Liver (tissue), 9 donors: Measurements from ENCODE around the gene TMEM38B. TPM values are rescaled to one million over a fixed set of nuclear protein-coding genes. Genes with fewer than 3 reads are reported as not detected.
"Not testable (repeated sequence)": the region's sequence is repeated elsewhere in the genome, so short reads cannot be mapped to it uniquely, and the experiment has no call there.

Experiments
- DNase-seq: peaks from one replicate; pipeline ENCODE4 v3.0.0-alpha.2; 2017; ENCODE audit warnings: low spot score
- H3K27ac ChIP-seq, 2 donors: one replicate each; pipeline ENCODE4 v1.7.0; 2013; ENCODE audit warnings: inconsistent platforms in 2 of 2, low read length in 2 of 2, control low read depth in 1 of 2, low read depth in 1 of 2, mild to moderate bottlenecking in 1 of 2
- H3K27me3 ChIP-seq, 4 donors: one replicate each; pipeline versions ENCODE4 v1.6.1 to v1.7.0; 2013; ENCODE audit warnings: low read length in 3 of 4, inconsistent platforms in 1 of 4, mild to moderate bottlenecking in 1 of 4, moderate library complexity in 1 of 4; ENCODE audit not compliant: control insufficient read depth in 4 of 4, insufficient read depth in 4 of 4
- H3K36me3 ChIP-seq, 4 donors: one replicate each; pipeline versions ENCODE4 v1.6.1 to v1.7.0; 2013; ENCODE audit warnings: low read length in 3 of 4, mild to moderate bottlenecking in 3 of 4, low read depth in 1 of 4, moderate library complexity in 1 of 4; ENCODE audit not compliant: control insufficient read depth in 4 of 4, insufficient read depth in 3 of 4
- H3K4me1 ChIP-seq, 4 donors: one replicate each; pipeline versions ENCODE4 v1.6.1 to v1.7.0; 2013; ENCODE audit warnings: low read length in 3 of 4, mild to moderate bottlenecking in 3 of 4, moderate library complexity in 1 of 4; ENCODE audit not compliant: control insufficient read depth in 4 of 4, insufficient read depth in 4 of 4
- H3K4me3 ChIP-seq, 3 donors: one replicate each; pipeline versions ENCODE4 v1.6.1 to v1.7.0; 2013; ENCODE audit warnings: low read length in 3 of 3, control low read depth in 1 of 3, low read depth in 1 of 3, mild to moderate bottlenecking in 1 of 3
- H3K9ac ChIP-seq, 2 donors: one replicate each; pipeline ENCODE4 v1.7.0; 2013; ENCODE audit warnings: low read length in 2 of 2, mild to moderate bottlenecking in 2 of 2, moderate library complexity in 2 of 2, control low read depth in 1 of 2, low read depth in 1 of 2
- H3K9me3 ChIP-seq, 4 donors: one replicate each; pipeline versions ENCODE4 v1.6.1 to v1.7.0; 2013; ENCODE audit warnings: low read length in 3 of 4; ENCODE audit not compliant: control insufficient read depth in 4 of 4
- FOXA2 ChIP-seq: IDR thresholded peaks from 2 replicates; pipeline ENCODE4 v1.6.1; 2016; ENCODE audit warnings: antibody characterized with exemption
- NR2F2 ChIP-seq: IDR thresholded peaks from 2 replicates; pipeline ENCODE4 v1.6.1; 2016; ENCODE audit warnings: antibody characterized with exemption
- RAD21 ChIP-seq, 2 donors: IDR thresholded peaks; 2 replicates each; pipeline ENCODE4 v1.6.1; 2016; ENCODE audit warnings: antibody characterized with exemption in 2 of 2, mild to moderate bottlenecking in 2 of 2
- RXRA ChIP-seq, 2 donors: IDR thresholded peaks; 2 replicates each; pipeline ENCODE4 v1.6.1; 2017 to 2018; ENCODE audit warnings: antibody characterized with exemption in 2 of 2, mild to moderate bottlenecking in 1 of 2
- WGBS: extraction: QIAGEN DNeasy Blood & Tissue Kit; methylation state at CpG from one replicate; pipeline ENCODE4 v1.1.7; 2013; 5-methylcytosine and 5-hydroxymethylcytosine counted together
- polyA plus RNA-seq, 2 donors: library from polyadenylated mRNA; stranded (reverse) in 1 of 2; unstranded in 1 of 2; fragments of 200-250 nt in 1 of 2; fragments of >200 nt in 1 of 2; fragmentation: Nextera tagmentation in 1 of 2; extraction: Ambion mirVana in 1 of 2; gene quantifications; one replicate each; pipeline versions ENCODE4 v1.2.1 to v1.2.3, GENCODE V29; 2013 to 2015
- total RNA-seq, 2 donors: library from RNA; depleted of rRNA; stranded (reverse); fragments of >200 nt; gene quantifications; one replicate each; pipeline ENCODE4 v1.2.3, GENCODE V29; 2014
- TF ChIP-seq, protein P1 (sequence below): IDR thresholded peaks from 2 replicates; pipeline ENCODE4 v1.6.1; 2016; ENCODE audit warnings: antibody characterized with exemption, mild to moderate bottlenecking
- TF ChIP-seq, protein P2 (sequence below): IDR thresholded peaks from 2 replicates; pipeline ENCODE4 v1.6.1; 2016; ENCODE audit warnings: antibody characterized with exemption
- TF ChIP-seq, protein P3 (sequence below): IDR thresholded peaks from 2 replicates; pipeline ENCODE4 v1.6.1; 2016; ENCODE audit warnings: antibody characterized with exemption
- donor health status: healthy.
- donor health status: healthy.
- donor health status: healthy.
- donor health status: healthy.
- donor health status: healthy.

The TMEM38B gene
- total and polyA plus RNA-seq, 4 donors = 7.4 to 21.6 (median 9.2) TPM

DNA sequence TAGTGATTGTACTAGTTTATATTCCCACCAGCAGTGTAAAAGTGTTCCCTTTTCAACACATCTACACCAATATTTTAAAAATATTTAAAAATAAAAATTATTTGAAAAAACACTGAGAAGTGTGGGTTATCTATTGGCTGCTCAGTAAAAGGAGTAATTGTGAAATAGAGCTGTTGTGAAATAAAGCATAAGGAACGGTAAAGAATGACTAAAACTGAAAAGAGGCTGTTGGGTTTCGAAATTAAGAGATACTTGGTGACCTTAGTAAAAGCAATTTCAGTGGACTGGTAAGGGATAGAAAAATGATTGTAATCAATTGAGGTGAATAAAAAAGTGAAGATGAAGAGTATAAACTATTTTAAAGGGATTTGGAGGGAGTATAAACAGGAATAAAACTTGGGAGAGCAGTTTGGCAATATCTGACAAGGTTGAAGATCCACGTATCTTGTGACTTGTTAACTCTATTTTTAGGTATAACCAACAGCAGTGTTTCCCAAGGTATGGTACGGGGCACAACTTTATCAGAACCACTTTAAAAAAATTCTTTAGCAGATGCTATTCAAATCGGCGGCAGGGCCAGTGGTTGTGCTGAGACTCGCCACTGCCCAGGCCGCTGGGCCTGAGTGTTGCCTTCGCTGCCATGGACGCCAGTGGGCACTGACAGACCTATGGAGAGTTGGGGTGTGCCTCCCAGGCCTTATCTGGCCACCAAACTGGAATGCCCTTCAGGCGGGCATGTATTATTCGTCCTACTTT lies 63.3 kb downstream of the TMEM38B start (continued):
- TF ChIP-seq, protein P1, sequence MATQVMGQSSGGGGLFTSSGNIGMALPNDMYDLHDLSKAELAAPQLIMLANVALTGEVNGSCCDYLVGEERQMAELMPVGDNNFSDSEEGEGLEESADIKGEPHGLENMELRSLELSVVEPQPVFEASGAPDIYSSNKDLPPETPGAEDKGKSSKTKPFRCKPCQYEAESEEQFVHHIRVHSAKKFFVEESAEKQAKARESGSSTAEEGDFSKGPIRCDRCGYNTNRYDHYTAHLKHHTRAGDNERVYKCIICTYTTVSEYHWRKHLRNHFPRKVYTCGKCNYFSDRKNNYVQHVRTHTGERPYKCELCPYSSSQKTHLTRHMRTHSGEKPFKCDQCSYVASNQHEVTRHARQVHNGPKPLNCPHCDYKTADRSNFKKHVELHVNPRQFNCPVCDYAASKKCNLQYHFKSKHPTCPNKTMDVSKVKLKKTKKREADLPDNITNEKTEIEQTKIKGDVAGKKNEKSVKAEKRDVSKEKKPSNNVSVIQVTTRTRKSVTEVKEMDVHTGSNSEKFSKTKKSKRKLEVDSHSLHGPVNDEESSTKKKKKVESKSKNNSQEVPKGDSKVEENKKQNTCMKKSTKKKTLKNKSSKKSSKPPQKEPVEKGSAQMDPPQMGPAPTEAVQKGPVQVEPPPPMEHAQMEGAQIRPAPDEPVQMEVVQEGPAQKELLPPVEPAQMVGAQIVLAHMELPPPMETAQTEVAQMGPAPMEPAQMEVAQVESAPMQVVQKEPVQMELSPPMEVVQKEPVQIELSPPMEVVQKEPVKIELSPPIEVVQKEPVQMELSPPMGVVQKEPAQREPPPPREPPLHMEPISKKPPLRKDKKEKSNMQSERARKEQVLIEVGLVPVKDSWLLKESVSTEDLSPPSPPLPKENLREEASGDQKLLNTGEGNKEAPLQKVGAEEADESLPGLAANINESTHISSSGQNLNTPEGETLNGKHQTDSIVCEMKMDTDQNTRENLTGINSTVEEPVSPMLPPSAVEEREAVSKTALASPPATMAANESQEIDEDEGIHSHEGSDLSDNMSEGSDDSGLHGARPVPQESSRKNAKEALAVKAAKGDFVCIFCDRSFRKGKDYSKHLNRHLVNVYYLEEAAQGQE = no peak
- TF ChIP-seq RXRA (IDR thresholded peaks at IDR 0.05) (no peak), NR2F2 (no peak)

DNA sequence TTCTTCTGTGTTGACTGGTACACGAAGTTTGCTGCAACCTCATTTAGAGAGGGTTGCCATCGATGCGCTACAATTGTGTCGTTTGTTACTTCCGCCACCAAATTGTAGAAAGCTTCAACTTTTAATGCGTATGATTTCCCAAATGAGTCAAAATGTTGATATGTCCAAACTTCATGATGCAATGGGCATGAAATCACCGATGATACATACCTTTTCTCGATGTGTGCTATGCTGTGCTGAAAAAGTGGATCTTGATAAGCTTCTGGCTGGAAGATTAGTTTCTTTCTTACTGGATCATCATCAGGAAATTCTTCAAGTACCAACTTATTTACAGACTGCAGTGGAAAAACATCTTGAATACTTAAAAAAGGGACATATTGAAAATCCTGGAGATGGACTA lies 65.7 kb downstream of the TMEM38B start:
- Histone ChIP-seq H3K27me3 (no peaks in the 10 kb centered on the region), H3K9ac (no peak overlapping the region), H3K9me3 (no peaks in the 10 kb centered on the region), H3K27ac (no peak overlapping the region), H3K36me3 (no peaks in the 10 kb centered on the region), H3K4me1 (no peaks in the 10 kb centered on the region), H3K4me3 (no peak overlapping the region)
- 94% methylated on average over 8 of the region's 8 CpGs for WGBS
- TF ChIP-seq, protein P2, sequence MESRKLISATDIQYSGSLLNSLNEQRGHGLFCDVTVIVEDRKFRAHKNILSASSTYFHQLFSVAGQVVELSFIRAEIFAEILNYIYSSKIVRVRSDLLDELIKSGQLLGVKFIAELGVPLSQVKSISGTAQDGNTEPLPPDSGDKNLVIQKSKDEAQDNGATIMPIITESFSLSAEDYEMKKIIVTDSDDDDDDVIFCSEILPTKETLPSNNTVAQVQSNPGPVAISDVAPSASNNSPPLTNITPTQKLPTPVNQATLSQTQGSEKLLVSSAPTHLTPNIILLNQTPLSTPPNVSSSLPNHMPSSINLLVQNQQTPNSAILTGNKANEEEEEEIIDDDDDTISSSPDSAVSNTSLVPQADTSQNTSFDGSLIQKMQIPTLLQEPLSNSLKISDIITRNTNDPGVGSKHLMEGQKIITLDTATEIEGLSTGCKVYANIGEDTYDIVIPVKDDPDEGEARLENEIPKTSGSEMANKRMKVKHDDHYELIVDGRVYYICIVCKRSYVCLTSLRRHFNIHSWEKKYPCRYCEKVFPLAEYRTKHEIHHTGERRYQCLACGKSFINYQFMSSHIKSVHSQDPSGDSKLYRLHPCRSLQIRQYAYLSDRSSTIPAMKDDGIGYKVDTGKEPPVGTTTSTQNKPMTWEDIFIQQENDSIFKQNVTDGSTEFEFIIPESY = no peak
- TF ChIP-seq RAD21 (IDR thresholded peaks at IDR 0.05) (no peak), FOXA2 (no peak)
- TF ChIP-seq, protein P1 = no peak
- TF ChIP-seq, protein P3, sequence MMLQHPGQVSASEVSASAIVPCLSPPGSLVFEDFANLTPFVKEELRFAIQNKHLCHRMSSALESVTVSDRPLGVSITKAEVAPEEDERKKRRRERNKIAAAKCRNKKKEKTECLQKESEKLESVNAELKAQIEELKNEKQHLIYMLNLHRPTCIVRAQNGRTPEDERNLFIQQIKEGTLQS = no peak
- DNase-seq = no peak

DNA sequence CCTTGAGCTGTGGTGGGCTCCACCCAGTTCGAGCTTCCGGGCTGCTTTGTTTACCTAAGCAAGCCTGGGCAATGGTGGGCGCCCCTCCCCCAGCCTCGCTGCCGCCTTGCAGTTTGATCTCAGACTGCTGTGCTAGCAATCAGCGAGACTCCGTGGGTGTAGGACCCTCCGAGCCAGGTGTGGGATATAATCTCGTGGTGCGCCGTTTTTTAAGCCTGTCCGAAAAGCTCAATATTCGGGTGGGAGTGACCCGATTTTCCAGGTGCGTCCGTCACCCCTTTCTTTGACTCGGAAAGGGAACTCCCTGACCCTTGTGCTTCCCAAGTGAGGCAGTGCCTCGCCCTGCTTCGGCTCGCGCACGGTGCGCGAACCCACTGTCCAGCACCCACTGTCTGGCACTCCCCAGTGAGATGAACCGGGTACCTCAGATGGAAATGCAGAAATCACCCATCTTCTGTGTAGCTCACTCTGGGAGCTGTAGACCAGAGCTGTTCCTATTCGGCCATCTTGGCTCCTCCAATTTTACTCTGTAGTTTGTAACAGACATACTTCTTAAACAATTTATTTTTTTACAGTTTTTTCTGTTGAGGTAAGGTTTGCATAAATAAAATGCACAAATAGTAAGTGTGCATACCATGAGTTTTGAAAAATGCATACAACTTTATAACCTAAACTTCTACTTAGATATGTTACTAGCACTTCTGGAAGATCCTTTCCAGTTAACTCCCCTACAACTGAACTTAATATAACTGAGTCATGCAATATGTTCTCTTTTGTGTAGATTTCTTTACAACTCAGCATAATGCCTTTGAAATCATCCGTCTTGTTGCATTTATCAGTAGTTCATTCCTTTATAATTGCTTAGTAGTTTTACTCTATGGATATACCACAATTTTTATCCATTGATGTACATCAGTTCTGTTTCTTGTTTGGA lies 88.5 kb downstream of the TMEM38B start:
- DNase-seq, H3K4me1 ChIP-seq, H3K27ac ChIP-seq, H3K36me3 ChIP-seq, H3K9me3 ChIP-seq, H3K4me3 ChIP-seq, H3K9ac ChIP-seq, H3K27me3 ChIP-seq: not testable (repeated sequence)
- 94% methylated on average over 22 of the region's 27 CpGs for WGBS

DNA sequence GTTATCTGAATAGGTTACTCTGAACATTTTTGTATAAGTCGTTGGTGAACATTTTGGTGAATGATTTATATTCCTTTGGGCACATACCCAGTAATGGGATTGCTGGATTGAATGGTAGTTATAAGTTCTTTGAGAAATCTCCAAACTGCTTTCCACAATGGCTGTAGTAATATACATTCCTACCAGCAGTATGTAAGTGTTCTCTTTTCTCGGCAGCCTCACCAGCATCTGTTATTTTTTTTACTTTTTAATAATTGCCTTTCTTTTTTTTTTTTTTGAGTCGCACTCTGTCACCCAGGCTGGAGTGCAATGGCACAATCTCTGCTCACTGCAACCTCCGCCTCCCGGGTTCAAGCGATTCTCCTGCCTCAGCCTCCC lies 89.1 kb downstream of the TMEM38B start:
- H3K9me3 ChIP-seq, DNase-seq, H3K36me3 ChIP-seq, H3K4me3 ChIP-seq, H3K27ac ChIP-seq, H3K27me3 ChIP-seq, H3K9ac ChIP-seq, H3K4me1 ChIP-seq: not testable (repeated sequence)
- 96% methylated on average over 6 of the region's 6 CpGs for WGBS

DNA sequence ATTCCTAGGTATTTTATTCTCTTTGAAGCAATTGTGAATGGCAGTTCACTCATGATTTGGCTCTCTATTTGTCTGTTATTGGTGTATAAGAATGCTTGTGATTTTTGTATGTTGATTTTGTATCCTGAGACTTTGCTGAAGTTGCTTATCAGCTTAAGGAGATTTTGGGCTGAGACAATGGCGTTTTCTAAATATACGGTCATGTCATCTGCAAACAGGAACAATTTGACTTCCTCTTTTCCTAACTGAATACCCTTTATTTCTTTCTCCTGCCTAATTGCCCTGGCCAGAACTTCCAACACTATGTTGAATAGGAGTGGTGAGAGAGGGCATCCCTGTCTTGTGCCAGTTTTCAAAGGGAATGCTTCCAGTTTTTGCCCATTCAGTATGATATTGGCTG lies 92.5 kb downstream of the TMEM38B start:
- not testable (repeated sequence) for H3K36me3 ChIP-seq, H3K4me3 ChIP-seq, H3K4me1 ChIP-seq, DNase-seq, H3K9ac ChIP-seq, H3K27me3 ChIP-seq, H3K27ac ChIP-seq, H3K9me3 ChIP-seq
- WGBS = 79% methylated on average over 2 of the region's 2 CpGs
